LNCaP clone FGC (cell line): ENCODE results near the gene KIF13A.

Experiments
- DNase-seq: peaks from one replicate; pipeline ENCODE4 v3.0.0-alpha.2; 2011; ENCODE audit warnings: low read depth
- H3K4me3 ChIP-seq: 2 replicates; pipeline ENCODE4 v1.5.1; 2011; ENCODE audit warnings: mild to moderate bottlenecking, low read depth, low read length, control low read depth
- CTCF ChIP-seq: IDR thresholded peaks from 2 replicates; pipeline ENCODE4 v1.5.1; 2012; ENCODE audit warnings: mild to moderate bottlenecking; ENCODE audit not compliant: control insufficient read depth, insufficient read depth; ENCODE audit errors: extremely low read depth

Gene KIF13A

GRCh38 chr6:17867880-17868279 lies 119.6 kb downstream of the KIF13A start:
- no peak overlapping the region for H3K4me3 ChIP-seq
- no peak for DNase-seq

GRCh38 chr6:17866876-17867444 lies 120.5 kb downstream of the KIF13A start:
- no peak for DNase-seq
- no peak overlapping the region for H3K4me3 ChIP-seq
- no peak for TF ChIP-seq CTCF

More at GRCh38 chr6:17867880-17868279, 119.6 kb downstream of the KIF13A start:
- TF ChIP-seq CTCF: no peak

- DNase-seq: no peak
- no peak overlapping the region for H3K4me3 ChIP-seq
- TF ChIP-seq CTCF: no peak
Observed at GRCh38 chr6:17865798-17866725, 121.4 kb downstream of the KIF13A start.

GRCh38 chr6:17865243-17865642 lies 122.2 kb downstream of the KIF13A start:
- no peak for TF ChIP-seq CTCF
- H3K4me3 ChIP-seq: no peak overlapping the region
- peak; percentile 55 for DNase-seq

GRCh38 chr6:17863901-17864754 lies 123.3 kb downstream of the KIF13A start:
- no peak overlapping the region for H3K4me3 ChIP-seq
- DNase-seq: no peak
- no peak for TF ChIP-seq CTCF

GRCh38 chr6:17861361-17861760 lies 126.1 kb downstream of the KIF13A start:
- no peak for TF ChIP-seq CTCF
- H3K4me3 ChIP-seq: no peak overlapping the region
- no peak for DNase-seq
